Cerebellar nuclear complex (tissue), 1 donor: ENCODE data around the gene IGF2BP1.

Experiments used
- DNase-seq, 2 experiments: peaks; one replicate each; lab custom pipeline; 2025; lab: John Stamatoyannopoulos, UW

The IGF2BP1 gene

DNA sequence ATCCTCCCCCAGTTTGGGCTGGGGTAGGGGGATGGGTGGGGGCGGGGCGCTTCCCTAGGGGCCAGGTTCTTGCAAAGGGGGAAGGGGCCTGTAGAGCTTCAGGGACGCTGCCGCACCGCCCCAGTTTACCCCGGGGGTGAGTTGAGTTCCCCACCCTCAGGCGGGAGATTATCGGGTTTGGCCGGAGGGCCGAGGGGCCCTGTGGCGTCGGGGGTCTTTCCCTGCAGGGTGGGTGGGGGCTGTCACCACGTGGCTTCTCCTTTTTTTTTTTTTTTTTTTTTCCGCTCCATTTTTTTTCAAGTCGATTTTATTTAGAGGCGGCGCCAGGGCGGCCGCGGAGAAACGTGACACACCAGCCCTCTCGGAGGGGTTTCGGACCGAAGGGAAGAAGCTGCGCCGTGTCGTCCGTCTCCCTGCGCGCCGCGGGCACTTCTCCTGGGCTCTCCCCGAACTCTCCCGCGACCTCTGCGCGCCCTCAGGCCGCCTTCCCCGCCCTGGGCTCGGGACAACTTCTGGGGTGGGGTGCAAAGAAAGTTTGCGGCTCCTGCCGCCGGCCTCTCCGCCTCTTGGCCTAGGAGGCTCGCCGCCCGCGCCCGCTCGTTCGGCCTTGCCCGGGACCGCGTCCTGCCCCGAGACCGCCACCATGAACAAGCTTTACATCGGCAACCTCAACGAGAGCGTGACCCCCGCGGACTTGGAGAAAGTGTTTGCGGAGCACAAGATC lies at the start of gene IGF2BP1:
TSS of gene IGF2BP1 (plus strand) at position 283 of the 724 bp plus-strand sequence. CDS start at position 644, 361 bp downstream.
- no peak for DNase-seq

DNA sequence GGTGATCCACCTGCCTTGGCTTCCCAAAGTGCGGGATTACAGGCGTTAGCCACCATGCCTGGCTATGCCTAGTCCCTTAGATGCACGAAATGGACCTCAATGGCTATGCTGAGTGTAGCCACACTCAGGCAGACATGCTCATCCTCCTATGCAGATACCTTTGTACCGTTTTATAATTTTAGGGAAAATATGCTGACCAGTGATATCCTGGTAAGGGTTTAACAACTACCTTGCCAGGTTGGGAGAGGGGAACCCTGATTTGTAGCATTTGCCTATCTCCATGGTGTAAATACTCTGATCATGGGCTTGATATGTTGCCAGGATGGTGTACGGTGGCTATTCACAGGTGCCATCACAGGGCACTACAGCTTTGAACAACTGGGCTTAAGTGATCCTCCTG lies 45.6 kb upstream of the IGF2BP1 start:
- DNase-seq = no peak

DNA sequence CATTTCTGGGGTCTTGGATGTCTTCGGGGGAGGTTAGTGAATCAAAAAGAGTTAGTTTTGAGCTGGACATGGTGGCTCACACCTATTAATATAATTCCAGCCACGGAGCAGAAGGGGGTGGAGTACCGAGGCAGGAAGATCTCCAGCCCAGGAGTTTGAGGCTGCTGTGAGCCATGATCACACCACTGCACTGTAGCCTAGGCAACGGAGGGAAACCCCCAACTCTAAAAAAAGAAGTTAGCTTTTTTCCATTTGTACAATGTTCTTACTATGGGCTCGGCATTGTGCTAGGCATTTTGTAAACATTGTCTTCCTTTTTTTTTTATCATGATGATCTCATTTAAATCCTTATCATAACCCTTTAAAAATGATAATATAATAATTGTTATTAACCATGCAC lies 44.3 kb upstream of the IGF2BP1 start:
- no peak for DNase-seq

DNA sequence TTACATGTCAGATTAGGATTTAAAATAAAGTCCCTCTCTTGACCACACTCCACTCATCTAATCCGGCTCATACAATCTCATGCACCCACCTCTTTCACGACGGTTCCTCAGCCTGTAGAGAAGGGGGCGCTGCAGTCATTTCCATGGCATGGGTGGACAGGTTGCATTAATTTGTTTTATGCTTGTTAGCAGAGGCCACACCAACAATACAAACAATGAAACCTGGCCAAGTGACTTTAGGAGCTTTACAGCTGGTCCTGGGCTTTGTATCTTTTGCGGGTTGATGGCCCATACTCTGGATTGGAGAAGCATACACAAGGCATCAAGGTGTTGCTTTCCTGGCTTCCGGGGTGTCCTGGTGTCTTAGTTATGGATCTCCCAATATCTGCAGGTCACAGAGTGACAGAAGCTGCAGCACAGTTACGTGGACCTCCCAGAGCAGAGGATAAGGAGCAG lies 42.9 kb upstream of the IGF2BP1 start:
- DNase-seq = no peak

DNA sequence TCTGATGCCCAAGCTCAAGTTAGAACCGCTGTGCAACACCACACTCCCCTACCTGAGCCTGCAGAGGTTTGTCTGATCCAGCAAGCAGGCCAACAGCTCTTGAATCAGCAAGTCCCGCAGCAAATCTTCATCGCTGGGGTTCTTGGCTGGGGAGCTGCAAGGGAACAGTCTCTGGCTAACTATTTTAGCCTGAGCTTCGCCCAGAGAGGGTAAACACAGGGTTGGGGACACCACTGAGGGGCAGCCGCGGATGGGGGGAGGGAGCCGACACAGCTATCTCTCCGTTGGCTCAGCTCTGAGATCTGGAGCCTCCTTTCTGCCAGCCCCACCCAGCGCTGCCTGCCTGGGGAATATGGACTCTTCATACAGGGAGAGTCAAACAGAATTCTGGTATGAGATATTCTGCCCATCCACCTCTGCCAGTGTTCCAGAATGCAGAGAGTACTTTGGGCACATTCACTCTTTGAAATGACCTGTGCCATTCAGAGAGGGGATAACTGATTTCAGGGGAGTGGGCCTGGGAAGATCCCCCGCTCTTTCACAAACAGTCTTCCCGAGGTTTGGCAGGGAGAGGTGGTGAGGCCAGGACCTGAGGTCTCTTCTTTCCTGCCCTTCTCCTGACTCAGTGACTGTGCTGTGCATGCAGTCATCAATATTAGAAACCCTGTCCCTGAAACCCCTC lies 36.2 kb upstream of the IGF2BP1 start:
- no peak for DNase-seq

DNA sequence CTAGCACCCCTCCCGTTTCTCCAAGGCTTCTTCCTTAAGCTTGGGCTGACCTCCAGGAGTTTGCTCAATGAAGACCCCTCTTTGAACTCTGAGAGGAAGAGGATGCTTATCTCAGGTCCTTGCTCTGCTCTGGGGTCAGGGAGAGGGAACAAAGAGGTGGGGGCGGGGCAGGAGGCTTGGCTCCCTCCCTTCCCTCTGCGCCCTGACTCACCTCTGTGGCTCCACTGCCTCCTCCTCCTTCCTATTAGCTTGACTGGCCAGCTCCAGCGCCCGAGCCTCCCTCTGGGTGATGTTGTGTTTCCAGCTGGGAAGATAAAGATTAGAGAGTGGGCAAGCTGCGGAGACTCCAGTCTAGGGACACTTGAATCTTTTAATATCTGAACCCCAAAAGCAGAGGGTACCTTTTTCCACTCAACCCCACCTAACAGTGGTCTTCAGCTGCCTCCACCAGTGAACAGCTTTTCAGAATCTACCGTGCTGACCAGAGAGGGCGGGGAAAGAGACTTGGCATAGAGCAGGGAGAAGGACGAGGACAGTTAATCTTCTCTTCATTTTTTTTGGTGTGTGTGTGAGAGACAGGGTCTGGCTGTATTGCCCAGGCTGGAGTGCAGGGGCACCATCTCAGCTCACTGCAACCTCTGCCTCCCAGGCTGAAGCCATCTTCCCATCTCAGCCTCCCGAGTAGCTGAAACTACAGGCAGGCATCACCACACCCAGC lies 35.5 kb upstream of the IGF2BP1 start:
- no peak for DNase-seq

DNA sequence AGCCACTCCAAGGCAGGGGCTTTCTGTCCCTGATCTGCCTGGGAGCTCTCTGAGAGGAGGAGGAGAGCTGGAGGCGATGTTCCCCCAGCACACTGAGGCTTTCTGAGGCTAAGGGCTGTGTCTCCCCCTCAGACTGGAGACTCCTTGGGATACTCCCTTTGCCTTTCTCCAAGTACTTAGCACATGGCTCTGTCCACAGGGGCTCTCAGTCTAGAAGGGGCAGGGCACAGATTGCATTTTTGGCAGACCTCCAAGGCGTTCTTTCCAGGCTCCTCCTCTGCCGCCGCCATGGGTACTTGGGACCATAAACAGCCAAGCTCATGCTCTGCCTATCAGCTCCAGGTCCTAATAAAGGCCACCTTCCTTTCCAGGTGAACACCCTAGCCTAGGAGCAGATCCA lies 27.0 kb upstream of the IGF2BP1 start:
- no peak for DNase-seq

DNA sequence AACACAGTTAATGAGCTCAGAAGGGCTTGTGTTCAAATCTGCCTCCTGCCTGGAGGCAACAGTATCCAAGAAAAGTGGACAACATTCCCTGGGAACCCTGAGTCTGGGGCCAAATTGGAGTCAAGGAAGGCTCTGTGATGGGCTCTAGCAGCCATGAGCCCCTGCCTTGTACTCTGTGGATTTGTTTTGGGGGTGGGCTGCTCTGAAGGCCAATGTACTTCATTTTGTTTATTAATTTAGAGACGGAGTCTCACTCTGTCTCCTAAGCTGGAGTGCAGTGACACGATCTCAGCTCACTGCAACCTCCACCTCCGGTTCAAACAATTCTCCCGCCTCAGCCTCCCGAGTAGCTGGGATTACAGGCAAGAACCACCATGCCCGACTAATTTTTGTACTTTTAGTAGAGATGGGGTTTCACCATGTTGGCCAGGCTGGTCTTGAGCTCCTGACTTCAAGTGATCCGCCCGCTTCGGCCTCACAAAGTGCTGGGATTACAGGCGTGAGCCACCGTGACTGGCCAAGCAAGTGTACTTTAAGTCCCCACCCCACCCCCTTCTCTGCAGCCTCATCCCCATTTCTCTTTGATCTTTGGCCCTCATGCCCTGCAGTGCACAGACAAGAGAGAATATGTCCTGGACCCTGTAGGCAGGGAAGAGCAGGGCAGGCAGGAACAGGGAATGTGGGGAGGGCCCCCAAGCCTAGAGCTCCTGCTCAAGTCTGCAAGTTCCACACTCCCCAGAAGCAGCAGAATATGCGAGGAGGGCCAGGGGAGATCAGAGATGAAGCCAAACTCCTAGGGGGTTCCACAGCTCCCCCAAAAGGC lies 26.1 kb upstream of the IGF2BP1 start:
- DNase-seq = no peak

DNA sequence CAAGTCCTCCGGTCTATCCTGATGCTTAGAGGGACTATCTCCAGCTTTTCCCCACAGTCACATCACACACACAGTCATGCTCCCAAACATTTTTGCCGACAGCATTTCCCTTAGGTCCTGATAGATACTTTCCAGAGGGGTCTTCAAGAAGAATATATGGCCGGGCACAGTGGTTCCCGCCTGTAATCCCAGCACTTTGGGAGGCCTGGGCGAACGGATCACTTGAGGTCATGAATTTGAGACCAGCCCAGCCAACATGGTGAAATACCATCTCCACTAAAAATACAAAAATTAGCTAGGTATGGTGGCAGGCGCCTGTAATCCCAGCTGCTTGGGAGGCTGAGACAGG lies 24.5 kb upstream of the IGF2BP1 start:
- no peak for DNase-seq

DNA sequence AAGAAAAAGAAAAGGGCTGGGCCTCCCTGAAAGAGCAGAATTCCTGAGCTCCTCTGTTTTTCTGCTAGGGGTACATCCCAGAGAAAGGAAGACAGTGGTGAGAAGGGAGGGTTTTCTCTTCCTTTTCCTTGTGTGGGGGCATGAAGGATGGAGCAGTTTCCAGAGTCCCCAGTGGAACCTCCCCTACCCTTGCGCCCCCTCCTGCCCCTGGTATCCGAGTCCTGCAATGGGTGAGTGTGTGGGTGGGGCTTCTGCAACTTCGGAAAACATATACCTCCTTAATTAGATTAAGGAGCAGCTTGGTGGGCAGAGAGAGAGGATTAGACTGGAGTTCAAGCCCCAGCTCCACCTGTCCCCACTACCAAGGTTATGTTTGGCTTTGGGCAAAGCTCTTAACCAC lies 23.4 kb upstream of the IGF2BP1 start:
- no peak for DNase-seq

DNA sequence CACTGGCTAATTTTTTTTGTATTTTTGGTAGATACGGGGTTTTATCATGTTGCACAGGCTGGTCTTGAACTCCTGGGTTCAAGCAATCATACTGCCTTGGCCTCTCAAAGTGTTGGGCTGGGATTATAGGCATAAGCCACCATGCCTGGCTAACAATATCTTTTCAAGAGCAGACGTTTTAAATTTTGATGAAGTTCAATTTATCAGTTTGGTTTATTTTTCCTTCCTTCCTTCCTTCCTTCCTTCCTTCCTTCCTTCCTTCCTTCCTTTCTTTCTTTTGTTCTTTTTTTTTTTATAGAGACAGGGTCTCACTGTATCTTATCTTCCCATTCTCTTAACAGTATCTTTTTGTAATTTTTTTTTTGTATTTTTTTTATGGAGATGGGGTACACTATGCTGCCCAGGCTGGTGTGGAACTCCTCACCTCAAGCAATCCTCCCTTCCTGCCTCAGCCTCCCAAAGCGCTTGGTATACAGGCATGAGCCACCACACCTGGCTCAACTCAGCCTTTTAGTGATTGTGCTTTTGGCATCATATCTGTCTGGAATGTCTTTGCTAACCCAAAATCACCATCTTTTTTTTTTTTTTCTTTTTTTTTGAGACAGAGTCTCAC lies 15.2 kb upstream of the IGF2BP1 start:
- no peak for DNase-seq

DNA sequence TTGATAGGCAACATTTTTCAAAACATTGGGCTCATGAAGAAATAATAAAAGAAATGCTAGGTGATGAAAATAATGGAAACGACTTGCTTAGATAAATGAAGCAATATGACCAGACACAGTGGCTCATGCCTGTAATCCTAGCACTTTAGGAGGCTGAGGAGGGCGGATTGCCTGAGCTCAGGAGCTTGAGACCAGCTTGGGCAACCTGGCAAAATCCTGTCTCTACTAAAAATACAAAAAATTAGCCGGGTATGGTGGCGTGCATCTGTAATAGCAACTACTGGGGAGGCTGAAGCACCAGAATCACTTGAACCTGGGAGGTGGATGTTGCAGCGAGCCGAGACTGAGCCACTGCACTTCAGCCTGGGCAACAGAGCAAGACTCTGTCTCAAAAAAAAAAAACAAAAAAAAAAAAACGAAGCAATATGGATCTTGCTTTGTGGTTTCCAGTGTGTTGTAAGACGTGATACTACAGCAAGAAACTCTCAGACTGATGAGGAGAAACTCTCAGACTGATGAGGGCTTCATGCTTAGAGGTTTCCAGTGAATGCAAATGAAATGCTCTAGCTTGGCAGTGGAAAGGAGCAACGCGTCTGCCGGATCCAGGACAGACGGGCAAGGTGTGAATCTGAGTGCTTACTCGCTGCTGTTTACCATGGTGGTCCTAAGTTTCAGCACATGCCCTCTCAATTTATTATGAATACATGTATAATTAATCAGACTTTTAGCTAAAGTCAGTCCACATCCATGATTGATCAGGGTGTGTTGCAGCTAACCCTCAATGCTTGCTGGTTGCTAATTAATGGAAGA lies 11.5 kb upstream of the IGF2BP1 start:
- DNase-seq = no peak

DNA sequence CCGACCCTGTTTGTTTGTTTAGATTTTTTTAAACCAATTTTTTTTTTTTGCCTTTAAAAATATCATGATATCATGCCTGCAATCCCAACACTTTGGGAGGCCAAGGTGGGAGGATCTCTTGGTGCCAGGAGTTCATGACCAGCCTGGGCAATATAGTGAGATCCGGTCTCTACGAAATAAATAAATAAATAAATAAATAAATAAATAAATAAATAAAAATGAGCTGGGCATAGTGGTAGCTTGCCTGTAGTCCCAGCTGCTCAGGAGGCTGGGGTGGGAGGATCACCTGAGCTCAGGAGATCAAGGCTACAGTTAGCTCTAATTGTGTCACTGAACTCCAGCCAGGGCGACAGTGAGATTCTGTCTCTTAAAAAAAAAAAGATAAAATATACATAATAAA lies 8.1 kb upstream of the IGF2BP1 start:
- no peak for DNase-seq

DNA sequence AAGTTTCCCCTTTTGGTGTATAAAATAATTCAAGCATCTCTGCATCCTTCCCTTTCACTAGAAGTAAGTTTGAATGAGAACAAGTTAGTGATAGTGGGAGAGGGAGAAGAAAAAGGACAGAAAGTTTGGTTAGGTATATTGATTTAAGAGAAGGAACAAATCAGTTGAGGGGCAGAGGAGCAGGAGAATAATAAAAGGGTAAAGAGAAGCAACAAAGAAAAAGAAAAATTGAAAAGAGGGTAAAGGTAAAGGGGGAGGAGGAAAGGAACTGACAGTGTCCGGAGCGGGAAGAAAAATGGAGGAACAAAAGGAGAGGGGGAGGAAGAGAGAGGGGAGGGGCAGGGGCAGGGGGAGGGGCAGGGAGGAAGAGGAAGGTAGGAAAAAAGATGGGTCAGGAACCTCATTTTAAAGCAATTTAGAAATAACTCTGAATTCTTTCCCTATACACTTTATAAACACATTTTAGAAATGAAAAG lies 6.3 kb upstream of the IGF2BP1 start:
- DNase-seq = no peak

DNA sequence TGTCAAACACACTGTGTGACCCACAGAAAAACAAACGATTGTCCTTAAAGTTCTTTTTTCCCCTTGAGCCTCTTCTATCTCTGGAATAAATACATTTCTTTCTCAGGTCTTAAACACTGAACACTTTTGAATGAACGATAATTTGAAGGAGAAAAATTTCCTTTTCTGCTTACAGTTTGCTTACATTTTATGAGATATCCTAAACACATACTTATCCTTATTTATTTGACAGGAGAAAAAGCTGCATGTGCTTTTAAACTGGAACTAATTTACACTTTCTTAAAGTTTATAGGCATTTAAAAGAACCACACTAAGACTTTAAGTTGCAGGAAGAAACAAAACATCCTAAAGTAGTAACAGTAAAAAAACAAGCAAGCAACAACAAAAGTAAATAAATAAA lies 4.7 kb upstream of the IGF2BP1 start:
- DNase-seq = no peak

DNA sequence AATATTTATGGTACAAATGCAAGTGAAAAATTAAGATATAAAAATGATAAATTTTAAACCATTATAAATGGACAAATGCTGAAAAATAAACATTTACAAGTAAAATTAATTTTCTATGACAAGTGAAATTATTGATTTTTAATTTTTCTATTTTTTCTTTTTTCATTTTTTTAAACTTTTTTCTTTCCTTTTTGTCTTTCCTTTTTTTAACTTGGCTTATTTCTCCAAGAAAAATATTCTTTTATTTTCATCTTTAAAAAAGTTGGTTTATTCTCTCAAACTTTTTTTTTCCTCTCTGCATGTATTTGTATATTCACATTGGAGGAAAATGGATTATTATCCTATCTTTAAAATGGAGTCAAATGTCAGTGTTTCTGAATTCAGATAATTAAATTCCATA lies 3.9 kb upstream of the IGF2BP1 start:
- DNase-seq = no peak

DNA sequence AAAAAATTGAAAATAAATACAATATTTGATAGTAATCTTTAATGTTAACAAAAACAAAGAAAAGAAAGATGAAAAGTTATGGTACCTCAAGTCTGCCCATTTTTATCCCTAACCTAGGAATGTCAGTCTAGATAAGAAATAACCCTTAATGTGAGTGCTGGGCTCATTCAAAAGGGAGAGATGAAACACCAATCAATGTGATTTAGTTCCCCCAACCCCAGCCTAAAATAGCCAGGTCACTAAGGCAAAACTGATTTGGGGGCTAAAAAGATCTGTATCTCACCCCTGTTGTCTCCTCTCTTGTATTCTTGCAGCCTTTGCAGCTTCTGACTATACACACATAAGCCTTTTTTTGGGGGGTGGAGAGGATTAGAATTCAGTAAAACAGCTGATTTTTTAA lies 3.2 kb upstream of the IGF2BP1 start:
- DNase-seq = no peak

DNA sequence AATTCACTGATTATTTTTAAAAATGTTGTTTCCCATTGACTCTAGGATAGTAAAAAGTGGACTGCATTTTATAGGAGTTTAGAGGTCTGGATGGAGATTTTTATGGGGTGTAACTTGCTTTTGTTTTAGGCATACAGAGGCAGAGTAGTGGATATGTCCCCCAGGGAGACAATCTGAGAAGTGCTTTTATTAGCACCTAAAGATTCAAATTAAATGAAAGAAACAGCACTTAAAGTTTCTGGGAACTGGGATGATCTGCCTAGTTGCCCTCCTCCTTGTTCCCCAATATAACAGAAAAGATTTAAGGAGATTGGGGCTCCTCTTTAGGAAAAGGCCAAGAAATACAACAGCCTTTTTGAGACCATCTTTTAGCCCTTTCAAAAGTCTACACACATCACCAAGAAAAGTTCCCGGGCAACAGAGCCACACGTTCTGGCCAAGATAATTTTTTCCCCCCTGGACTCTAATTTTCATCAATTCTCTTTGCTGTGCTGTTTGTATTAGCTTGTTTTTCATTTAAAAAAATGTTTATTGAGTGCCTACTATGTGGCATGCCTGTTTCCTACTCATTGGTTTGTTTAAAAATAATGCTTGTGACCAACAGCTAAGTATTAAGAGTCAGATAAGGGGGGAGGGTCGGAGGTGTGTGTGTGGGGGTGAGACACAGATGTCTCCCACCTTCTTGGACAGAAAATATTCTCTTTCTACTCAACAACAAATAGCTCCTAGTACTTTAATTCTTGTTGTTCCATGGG lies 2.5 kb upstream of the IGF2BP1 start:
- no peak for DNase-seq

DNA sequence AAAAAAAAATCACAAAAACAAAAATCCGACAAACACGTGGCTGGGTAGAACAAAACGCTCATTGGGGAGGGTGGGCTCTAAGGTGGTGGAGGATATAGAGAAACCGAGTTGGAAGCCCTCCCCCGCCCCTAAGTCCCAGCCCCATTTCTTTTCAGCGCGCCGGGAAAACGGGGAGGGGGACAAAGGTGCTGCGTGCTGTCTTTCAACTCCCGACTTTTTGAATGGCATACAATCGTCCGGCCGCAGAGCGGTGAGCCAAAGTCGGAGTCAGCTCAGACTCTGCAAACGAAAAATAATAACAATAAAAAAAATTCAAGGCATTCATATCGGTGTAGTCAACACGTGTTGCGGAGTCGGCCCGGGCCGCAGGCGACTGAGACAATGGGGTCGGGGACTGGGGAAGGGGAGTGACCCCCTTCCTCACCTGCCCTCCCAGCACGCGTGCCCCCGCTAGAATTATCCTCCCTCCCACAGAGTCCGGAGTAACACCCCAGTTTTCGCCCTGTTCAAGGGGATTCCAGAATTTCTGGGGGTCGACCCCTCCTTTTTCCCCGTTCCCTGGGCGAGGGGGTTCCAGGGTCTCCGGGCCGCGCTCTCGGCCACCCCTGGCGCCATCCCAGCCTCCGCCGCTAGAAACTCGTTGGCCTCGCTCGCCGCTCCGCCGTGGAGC lies 1.7 kb upstream of the IGF2BP1 start:
- no peak for DNase-seq
